ENCODE measurements around the gene CDKN2B.
"Not testable (repeated sequence)": the region's sequence is repeated elsewhere in the genome, so short reads cannot be mapped to it uniquely, and the experiment has no call there.

Gene CDKN2B

GRCh38 chr9:22008717-22009505 lies at the start of gene CDKN2B:
TSS of gene CDKN2B (minus strand) at chr9:22009305. CDS start at chr9:22008953, 352 bp downstream.
- DNase-seq: peak; percentile 87

- DNase-seq: not testable (repeated sequence)
Observed at GRCh38 chr9:22057972-22058371, 48.9 kb upstream of the CDKN2B start.

GRCh38 chr9:22056402-22056801 lies 47.3 kb upstream of the CDKN2B start:
- DNase-seq: no peak

GRCh38 chr9:22055090-22055489 lies 46.0 kb upstream of the CDKN2B start:
- DNase-seq: no peak

- no peak for DNase-seq
Observed at GRCh38 chr9:22054529-22054928, 45.4 kb upstream of the CDKN2B start.

- DNase-seq: no peak
Observed at GRCh38 chr9:22054076-22054475, 45.0 kb upstream of the CDKN2B start.

GRCh38 chr9:22053178-22053577 lies 44.1 kb upstream of the CDKN2B start:
- DNase-seq: no peak

GRCh38 chr9:22052376-22052945 lies 43.4 kb upstream of the CDKN2B start:
- peak; percentile 68 for DNase-seq

- DNase-seq: peak; percentile 34
Observed at GRCh38 chr9:22050924-22051323, 41.8 kb upstream of the CDKN2B start.

GRCh38 chr9:22049411-22049810 lies 40.3 kb upstream of the CDKN2B start:
- no peak for DNase-seq

GRCh38 chr9:22047596-22047995 lies 38.5 kb upstream of the CDKN2B start:
- no peak for DNase-seq

GRCh38 chr9:22046243-22046885 lies 37.3 kb upstream of the CDKN2B start:
- DNase-seq: no peak

GRCh38 chr9:22045423-22045822 lies 36.3 kb upstream of the CDKN2B start:
- no peak for DNase-seq

GRCh38 chr9:22044583-22044982 lies 35.5 kb upstream of the CDKN2B start:
- no peak for DNase-seq

GRCh38 chr9:22043928-22044327 lies 34.8 kb upstream of the CDKN2B start:
- DNase-seq: no peak

- DNase-seq: no peak
Observed at GRCh38 chr9:22041775-22042174, 32.7 kb upstream of the CDKN2B start.

- no peak for DNase-seq
Observed at GRCh38 chr9:22041344-22041743, 32.2 kb upstream of the CDKN2B start.

GRCh38 chr9:22040760-22041159 lies 31.7 kb upstream of the CDKN2B start:
- DNase-seq: no peak

- no peak for DNase-seq
Observed at GRCh38 chr9:22039258-22039657, 30.2 kb upstream of the CDKN2B start.

GRCh38 chr9:22037954-22038690 lies 29.0 kb upstream of the CDKN2B start:
- peak; percentile 16 for DNase-seq

- no peak for DNase-seq
Observed at GRCh38 chr9:22036866-22037626, 27.9 kb upstream of the CDKN2B start.

GRCh38 chr9:22035591-22036011 lies 26.5 kb upstream of the CDKN2B start:
- peak; percentile 15 for DNase-seq
